Measurements from ENCODE around the gene SLC22A1. TPM values are rescaled to one million over a fixed set of nuclear protein-coding genes. Genes with fewer than 3 reads are reported as not detected.
"Not testable (repeated sequence)": the region's sequence is repeated elsewhere in the genome, so short reads cannot be mapped to it uniquely, and the experiment has no call there.

SLC22A1 gene
- total and polyA plus RNA-seq, 12 donors: 0.26 to 7.1 (median 1.7) TPM; not detected in 2

DNA sequence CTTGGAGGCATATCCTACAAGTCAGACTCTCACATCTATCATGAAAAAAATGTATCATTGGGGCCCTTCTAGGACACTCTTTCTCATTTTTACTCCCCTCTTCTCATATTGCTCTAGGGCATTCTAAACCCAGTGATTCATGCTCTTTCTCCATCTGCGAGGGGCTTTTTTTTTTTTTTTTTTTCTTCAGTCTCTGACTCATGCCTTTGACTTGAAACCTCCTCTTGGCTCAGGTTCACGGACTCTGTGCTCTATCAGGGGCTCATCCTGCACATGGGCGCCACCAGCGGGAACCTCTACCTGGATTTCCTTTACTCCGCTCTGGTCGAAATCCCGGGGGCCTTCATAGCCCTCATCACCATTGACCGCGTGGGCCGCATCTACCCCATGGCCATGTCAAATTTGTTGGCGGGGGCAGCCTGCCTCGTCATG lies 17.8 kb downstream of the SLC22A1 start:
- no peak overlapping the region for H3K4me3 ChIP-seq
- H3K9me3 ChIP-seq (replicated peaks in 1 of 3): no peaks in the 10 kb centered on the region
- H3K4me1 ChIP-seq (replicated peaks in 1 of 2): peaks cover 0 to 17% of the 10 kb centered on the region in 2 donors
- intact Hi-C loops (cut with DNase I): loop anchor here in 1 of 2 donors (10.0 kb wide), 1 partner anchor 315 kb away; no protein-coding TSS in a partner anchor
- 66 to 76% (median 74%) methylated on average over 12 of the region's 12 CpGs for WGBS, 4 donors
- no peak for TF ChIP-seq POLR2A (IDR thresholded peaks at IDR 0.05)
- TF ChIP-seq, protein P1, sequence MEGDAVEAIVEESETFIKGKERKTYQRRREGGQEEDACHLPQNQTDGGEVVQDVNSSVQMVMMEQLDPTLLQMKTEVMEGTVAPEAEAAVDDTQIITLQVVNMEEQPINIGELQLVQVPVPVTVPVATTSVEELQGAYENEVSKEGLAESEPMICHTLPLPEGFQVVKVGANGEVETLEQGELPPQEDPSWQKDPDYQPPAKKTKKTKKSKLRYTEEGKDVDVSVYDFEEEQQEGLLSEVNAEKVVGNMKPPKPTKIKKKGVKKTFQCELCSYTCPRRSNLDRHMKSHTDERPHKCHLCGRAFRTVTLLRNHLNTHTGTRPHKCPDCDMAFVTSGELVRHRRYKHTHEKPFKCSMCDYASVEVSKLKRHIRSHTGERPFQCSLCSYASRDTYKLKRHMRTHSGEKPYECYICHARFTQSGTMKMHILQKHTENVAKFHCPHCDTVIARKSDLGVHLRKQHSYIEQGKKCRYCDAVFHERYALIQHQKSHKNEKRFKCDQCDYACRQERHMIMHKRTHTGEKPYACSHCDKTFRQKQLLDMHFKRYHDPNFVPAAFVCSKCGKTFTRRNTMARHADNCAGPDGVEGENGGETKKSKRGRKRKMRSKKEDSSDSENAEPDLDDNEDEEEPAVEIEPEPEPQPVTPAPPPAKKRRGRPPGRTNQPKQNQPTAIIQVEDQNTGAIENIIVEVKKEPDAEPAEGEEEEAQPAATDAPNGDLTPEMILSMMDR (IDR thresholded peaks at IDR 0.05): no peak
- DNase-seq: peak in 5 of 7 donors; percentile 44 to 61 (median 54)
- no peaks in the 10 kb centered on the region for H3K36me3 ChIP-seq (replicated peaks in 1 of 2)
- no peaks in the 10 kb centered on the region for H3K27me3 ChIP-seq
- peak overlapping the region in 1 of 5 donors; percentile 56 for H3K27ac ChIP-seq

DNA sequence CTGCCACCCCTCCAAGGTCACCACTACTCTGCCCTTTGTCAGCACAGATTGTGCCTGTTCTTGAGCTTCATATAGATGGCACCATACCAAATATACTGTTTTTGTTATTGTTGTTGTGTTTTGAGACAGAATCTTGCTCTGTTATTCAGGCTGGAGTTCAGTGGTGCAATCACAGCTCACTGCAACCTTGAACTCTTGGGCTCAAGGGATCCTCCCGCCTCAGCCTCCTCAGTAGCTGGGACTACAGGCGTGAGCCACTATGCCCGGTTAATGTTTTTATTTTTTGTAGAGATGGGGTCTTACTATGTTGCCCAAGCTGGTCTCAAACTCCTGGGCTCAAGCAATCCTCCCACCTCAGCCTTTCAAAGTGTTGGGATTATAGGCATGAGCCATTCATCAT lies 18.9 kb downstream of the SLC22A1 start:
- Histone ChIP-seq H3K4me1 (replicated peaks in 1 of 2) (peaks cover 0 to 17% of the 10 kb centered on the region in 2 donors), H3K27ac (peak overlapping the region in 2 of 5 donors; percentile 68 to 74)
- intact Hi-C loops (cut with DNase I); H3K27me3 ChIP-seq; H3K9me3 ChIP-seq (replicated peaks in 1 of 3); H3K4me3 ChIP-seq; DNase-seq; H3K36me3 ChIP-seq (replicated peaks in 1 of 2): not testable (repeated sequence)
- WGBS, 4 donors: 83 to 95% (median 91%) methylated on average over 3 of the region's 3 CpGs

DNA sequence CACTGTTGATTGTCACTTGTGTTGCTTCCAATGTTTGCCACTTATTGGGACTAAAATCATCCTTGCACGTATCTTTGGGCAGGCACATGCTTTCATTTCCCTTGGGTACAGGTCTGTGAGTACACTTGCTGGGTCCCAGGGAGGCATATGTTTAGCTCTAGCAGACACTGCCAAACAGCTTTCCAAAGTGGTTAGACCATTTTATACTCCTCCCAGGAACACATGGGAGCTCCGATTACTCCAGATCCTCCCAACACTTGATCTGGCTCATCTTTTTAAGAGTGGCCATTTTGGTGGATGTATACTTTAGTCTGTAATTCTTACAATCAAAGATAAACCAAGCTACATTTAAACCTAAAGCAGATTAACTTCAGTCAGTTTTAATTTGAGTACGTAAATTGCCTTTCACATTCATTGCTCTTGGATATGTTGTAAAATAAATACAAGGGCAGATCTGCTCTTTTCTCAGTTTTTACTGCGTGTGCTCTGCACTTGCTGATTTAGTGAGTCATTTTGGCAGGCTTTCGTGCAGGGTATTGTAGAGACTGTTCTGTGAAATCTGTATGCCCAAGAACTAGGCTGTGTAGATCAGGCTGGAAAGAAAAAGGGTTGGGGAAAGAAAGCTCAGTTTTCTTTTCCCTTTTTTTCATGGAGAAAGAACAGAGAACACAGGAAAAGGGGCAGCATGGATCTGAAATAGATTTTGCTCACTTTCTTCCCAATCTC lies 19.5 kb downstream of the SLC22A1 start:
- no peak overlapping the region for H3K4me3 ChIP-seq
- TF ChIP-seq POLR2A (IDR thresholded peaks at IDR 0.05): no peak
- TF ChIP-seq, protein P1 (IDR thresholded peaks at IDR 0.05): no peak
- H3K27me3 ChIP-seq: no peaks in the 10 kb centered on the region
- DNase-seq: peak in 3 of 7 donors; percentile 53 to 64 (median 60)
- H3K9me3 ChIP-seq (replicated peaks in 1 of 3): no peaks in the 10 kb centered on the region
- 34 to 44% (median 39%) methylated on average over 5 of the region's 5 CpGs for WGBS, 4 donors
- peaks cover 0 to 17% of the 10 kb centered on the region in 2 donors for H3K4me1 ChIP-seq (replicated peaks in 1 of 2)
- intact Hi-C loops (cut with DNase I): no loop called here
- H3K36me3 ChIP-seq (replicated peaks in 1 of 2): no peaks in the 10 kb centered on the region
- H3K27ac ChIP-seq: peak overlapping the region in 4 of 5 donors; percentile 11 to 74 (median 53)

DNA sequence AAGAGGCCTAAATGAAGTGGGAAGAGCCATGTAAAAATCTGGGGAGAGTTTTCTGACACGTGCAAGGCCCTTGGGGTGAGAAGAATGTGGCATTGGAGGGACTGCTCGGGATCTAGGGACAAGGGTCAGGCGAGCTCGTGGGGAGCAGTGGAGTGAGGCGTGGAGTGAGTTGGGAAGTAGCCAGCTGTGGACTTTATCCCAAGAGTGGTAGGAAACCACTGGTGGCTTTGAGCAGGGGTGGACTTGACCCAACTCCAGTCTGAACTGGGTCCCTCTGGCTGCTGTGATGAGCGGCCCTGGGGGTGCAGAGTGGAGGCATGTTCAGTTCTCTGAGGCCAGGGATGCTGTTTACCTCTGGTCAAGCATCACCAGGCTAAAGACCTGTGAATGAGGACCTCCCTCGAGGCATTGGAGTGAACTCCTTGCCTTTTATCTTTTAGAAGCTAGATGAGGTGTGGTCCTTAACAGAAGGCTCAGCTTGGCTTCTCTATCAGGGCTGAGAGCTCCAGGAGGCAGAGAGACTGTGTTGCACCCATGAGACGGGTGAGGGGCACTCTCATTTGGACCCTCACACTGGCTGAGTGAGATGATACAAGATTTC lies 20.6 kb downstream of the SLC22A1 start:
- intact Hi-C loops (cut with DNase I): no loop called here
- no peak overlapping the region for H3K27ac ChIP-seq
- 92 to 93% (median 92%) methylated on average over 7 to 8 of the region's 8 CpGs for WGBS, 4 donors

More for the DNA sequence above, 20.6 kb downstream of the SLC22A1 start:
- Histone ChIP-seq H3K4me1 (replicated peaks in 1 of 2) (peaks cover 0 to 17% of the 10 kb centered on the region in 2 donors), H3K4me3 (no peak overlapping the region), H3K36me3 (replicated peaks in 1 of 2) (no peaks in the 10 kb centered on the region), H3K9me3 (replicated peaks in 1 of 3) (no peaks in the 10 kb centered on the region), H3K27me3 (no peaks in the 10 kb centered on the region)
- no peak for TF ChIP-seq POLR2A (IDR thresholded peaks at IDR 0.05)
- TF ChIP-seq, protein P1 (IDR thresholded peaks at IDR 0.05): no peak
- DNase-seq: no peak

Data from adrenal gland (tissue), 12 donors.